ENCODE data around the gene STARD5. TPM values are rescaled to one million over a fixed set of nuclear protein-coding genes. Genes with fewer than 3 reads are reported as not detected.

The STARD5 gene
- total RNA-seq, 4 donors from 2014 or later: 1.3 to 6.7 (median 4.1) TPM

DNA sequence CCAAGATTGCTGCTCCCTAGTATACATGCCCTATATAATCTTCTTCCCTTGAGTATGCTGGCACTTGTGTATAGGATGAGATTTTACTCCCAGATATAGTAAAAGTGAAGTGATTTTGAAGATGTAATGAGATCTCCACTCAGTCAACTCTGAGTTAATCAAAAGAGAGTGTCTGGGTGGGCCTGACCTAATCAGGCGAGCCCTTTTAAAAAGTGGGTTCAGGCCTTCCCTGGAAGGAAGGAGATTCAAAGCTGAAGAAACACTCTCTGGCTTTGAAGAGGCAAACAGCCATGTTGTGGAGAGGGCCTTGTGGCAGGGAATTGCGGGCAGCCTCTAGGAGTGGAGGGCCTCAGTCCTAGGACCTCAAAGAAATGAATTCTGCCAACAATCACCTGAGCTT lies 5.5 kb upstream of the STARD5 start:
- Histone ChIP-seq H3K27me3 (no peaks in the 10 kb centered on the region), H3K36me3 (no peaks in the 10 kb centered on the region), H3K4me3 (no peak overlapping the region), H3K9me3 (no peaks in the 10 kb centered on the region), H3K4me1 (peaks cover 0 to 4% (median 0%) of the 10 kb centered on the region in 3 donors), H3K27ac (no peak overlapping the region)
- ATAC-seq: no peak
- no peak for TF ChIP-seq POLR2AphosphoS5 (IDR thresholded peaks at IDR 0.05)
- no peak for TF ChIP-seq EP300 (IDR thresholded peaks at IDR 0.05)
- TF ChIP-seq, protein P1, sequence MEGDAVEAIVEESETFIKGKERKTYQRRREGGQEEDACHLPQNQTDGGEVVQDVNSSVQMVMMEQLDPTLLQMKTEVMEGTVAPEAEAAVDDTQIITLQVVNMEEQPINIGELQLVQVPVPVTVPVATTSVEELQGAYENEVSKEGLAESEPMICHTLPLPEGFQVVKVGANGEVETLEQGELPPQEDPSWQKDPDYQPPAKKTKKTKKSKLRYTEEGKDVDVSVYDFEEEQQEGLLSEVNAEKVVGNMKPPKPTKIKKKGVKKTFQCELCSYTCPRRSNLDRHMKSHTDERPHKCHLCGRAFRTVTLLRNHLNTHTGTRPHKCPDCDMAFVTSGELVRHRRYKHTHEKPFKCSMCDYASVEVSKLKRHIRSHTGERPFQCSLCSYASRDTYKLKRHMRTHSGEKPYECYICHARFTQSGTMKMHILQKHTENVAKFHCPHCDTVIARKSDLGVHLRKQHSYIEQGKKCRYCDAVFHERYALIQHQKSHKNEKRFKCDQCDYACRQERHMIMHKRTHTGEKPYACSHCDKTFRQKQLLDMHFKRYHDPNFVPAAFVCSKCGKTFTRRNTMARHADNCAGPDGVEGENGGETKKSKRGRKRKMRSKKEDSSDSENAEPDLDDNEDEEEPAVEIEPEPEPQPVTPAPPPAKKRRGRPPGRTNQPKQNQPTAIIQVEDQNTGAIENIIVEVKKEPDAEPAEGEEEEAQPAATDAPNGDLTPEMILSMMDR (IDR thresholded peaks at IDR 0.05): no peak
- TF ChIP-seq POLR2A (IDR thresholded peaks at IDR 0.05): no peak
- WGBS, 2 donors (ENCODE audit: low coverage in 1 of 2): 83 to 100% methylated on average over 1 of the region's 2 CpGs

DNA sequence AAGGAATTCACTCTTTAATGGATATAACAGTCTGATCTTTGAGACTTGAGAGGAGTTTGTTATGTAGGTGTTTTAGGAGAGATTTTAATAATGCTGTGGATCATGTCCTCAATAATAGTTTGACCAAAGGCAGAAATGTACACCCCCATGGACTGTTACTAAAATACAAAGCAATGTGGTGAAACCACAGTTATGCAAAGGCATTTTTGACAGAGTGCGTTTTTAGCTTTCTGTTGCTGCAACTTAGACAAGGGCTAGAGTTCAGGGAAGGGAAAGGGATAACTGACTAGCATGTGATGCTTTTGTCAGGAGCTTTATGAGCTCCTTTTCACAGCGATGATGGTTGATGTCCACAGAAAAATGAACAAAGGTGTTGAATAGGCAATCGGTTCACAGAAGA lies 3.6 kb upstream of the STARD5 start:
- H3K27me3 ChIP-seq: no peaks in the 10 kb centered on the region
- H3K4me3 ChIP-seq: no peak overlapping the region
- peaks cover 0 to 18% (median 0%) of the 10 kb centered on the region in 3 donors for H3K4me1 ChIP-seq
- H3K9me3 ChIP-seq: no peaks in the 10 kb centered on the region
- ATAC-seq: no peak
- H3K36me3 ChIP-seq: no peaks in the 10 kb centered on the region
- H3K27ac ChIP-seq: no peak overlapping the region
- 76 to 88% methylated on average over 3 of the region's 3 CpGs for WGBS, 2 donors (ENCODE audit: low coverage in 1 of 2)
- TF ChIP-seq EP300 (IDR thresholded peaks at IDR 0.05) (no peak), POLR2A (IDR thresholded peaks at IDR 0.05) (no peak), POLR2AphosphoS5 (IDR thresholded peaks at IDR 0.05) (no peak)
- TF ChIP-seq, protein P1 (IDR thresholded peaks at IDR 0.05): no peak

DNA sequence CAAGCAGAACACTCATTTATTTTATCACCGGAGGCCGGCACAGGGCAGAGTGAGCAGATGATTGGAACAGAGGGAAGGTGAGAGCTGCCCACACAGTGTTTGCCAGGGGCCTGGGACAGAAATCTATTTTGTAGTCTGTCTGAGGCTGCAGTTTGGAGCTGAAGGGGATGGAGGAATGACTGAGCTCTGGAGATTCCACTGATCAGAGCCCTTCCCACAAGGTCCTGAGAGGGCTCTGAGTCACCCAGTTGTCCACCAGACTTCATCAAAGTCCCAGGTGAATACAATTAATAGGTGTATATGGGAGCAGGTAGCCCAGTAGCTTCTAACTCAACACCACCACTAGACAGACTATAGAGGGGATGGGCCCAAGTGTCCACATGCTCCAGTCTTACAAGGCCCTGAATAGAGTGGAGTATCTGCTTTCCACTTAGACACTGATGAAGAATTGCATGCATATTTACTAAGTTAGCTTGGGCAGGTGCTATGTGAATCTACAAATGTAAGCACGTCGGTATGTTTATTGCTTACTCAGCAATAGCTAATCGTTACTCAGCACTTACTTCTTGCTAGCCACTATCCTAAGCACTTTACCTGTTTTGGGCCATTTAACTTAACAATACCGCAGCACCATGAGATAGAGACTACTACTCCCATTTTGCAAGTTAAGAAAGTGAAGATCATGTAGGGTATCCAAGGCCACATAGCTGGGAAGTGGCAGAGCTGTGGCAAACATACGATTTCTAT lies 2.7 kb upstream of the STARD5 start:
- peaks cover 0 to 26% (median 0%) of the 10 kb centered on the region in 3 donors for H3K4me1 ChIP-seq
- H3K4me3 ChIP-seq: no peak overlapping the region
- no peak overlapping the region for H3K27ac ChIP-seq
- no peaks in the 10 kb centered on the region for H3K27me3 ChIP-seq
- WGBS, 2 donors (ENCODE audit: low coverage in 1 of 2): 83 to 96% methylated on average over 4 to 6 of the region's 7 CpGs
- TF ChIP-seq, protein P1 (IDR thresholded peaks at IDR 0.05): no peak
- TF ChIP-seq EP300 (IDR thresholded peaks at IDR 0.05): no peak
- TF ChIP-seq POLR2AphosphoS5 (IDR thresholded peaks at IDR 0.05): no peak
- no peak for TF ChIP-seq POLR2A (IDR thresholded peaks at IDR 0.05)
- peaks cover 0 to 4% of the 10 kb centered on the region in 2 donors for H3K36me3 ChIP-seq
- ATAC-seq: no peak
- H3K9me3 ChIP-seq: no peaks in the 10 kb centered on the region

DNA sequence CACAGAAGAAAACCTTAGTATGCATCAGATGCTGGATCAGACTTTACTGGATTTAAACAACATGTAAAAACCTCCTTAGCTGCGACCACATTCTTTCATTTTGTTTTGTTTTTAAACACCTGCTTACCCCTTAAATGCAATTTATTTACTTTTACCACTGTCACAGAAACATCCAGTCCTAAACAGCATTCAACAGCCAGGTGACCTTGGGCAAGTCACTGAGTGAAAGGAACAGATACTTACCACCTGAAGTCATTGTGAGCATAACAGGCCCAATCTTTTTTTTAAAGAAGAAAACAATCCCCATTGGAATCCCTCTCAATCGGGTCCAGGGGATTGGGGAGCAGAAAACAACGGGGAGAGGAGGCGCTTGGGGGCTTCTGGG lies 390 bp downstream of the STARD5 start:
- WGBS, 2 donors (ENCODE audit: low coverage in 1 of 2): 16 to 67% methylated on average over 1 to 3 of the region's 4 CpGs
- no peak for ATAC-seq
- H3K36me3 ChIP-seq: peaks cover 0 to 24% of the 10 kb centered on the region in 2 donors
- H3K4me1 ChIP-seq: peaks cover 0 to 26% (median 0%) of the 10 kb centered on the region in 3 donors
- no peaks in the 10 kb centered on the region for H3K27me3 ChIP-seq
- peak overlapping the region; percentile 57 to 85 (median 78) for H3K27ac ChIP-seq
- H3K4me3 ChIP-seq: peak overlapping the region; percentile 75 to 77
- H3K9me3 ChIP-seq: no peaks in the 10 kb centered on the region
- no peak for TF ChIP-seq POLR2A (IDR thresholded peaks at IDR 0.05)
- no peak for TF ChIP-seq EP300 (IDR thresholded peaks at IDR 0.05)
- TF ChIP-seq, protein P1 (IDR thresholded peaks at IDR 0.05): no peak
- TF ChIP-seq POLR2AphosphoS5 (IDR thresholded peaks at IDR 0.05): no peak
